Nephron progenitor cell (in vitro differentiated cells): ENCODE results near the gene PNPLA3.

Source experiments
- DNase-seq: peaks from one replicate; pipeline ENCODE4 v3.0.0; 2021
- H3K27ac Mint-ChIP-seq: 2 replicates; pipeline ENCODE4 v1.8.0; 2021; ENCODE audit warnings: mild to moderate bottlenecking, moderate library complexity, mixed read lengths
- H3K27me3 Mint-ChIP-seq: 2 replicates; pipeline ENCODE4 v1.8.0; 2021; ENCODE audit warnings: mild to moderate bottlenecking, low read depth, mixed read lengths; ENCODE audit not compliant: poor library complexity
- H3K36me3 Mint-ChIP-seq: 2 replicates; pipeline ENCODE4 v1.8.0; 2021; ENCODE audit warnings: low read depth, mixed read lengths
- H3K4me1 Mint-ChIP-seq: 2 replicates; pipeline ENCODE4 v1.8.0; 2021; ENCODE audit warnings: mixed read lengths
- H3K4me3 Mint-ChIP-seq: 2 replicates; pipeline ENCODE4 v1.8.0; 2021; ENCODE audit warnings: mild to moderate bottlenecking, moderate library complexity, mixed read lengths
- H3K9me3 Mint-ChIP-seq: 2 replicates; pipeline ENCODE4 v1.8.0; 2021; ENCODE audit warnings: mild to moderate bottlenecking, moderate library complexity, mixed read lengths
- TF ChIP-seq, protein P1 (sequence below): fragments of 200-600 bp; sonication (generic); IDR thresholded peaks from 2 replicates; pipeline ENCODE4 v1.5.0; 2021; ENCODE audit warnings: antibody characterized with exemption

The PNPLA3 gene

DNA sequence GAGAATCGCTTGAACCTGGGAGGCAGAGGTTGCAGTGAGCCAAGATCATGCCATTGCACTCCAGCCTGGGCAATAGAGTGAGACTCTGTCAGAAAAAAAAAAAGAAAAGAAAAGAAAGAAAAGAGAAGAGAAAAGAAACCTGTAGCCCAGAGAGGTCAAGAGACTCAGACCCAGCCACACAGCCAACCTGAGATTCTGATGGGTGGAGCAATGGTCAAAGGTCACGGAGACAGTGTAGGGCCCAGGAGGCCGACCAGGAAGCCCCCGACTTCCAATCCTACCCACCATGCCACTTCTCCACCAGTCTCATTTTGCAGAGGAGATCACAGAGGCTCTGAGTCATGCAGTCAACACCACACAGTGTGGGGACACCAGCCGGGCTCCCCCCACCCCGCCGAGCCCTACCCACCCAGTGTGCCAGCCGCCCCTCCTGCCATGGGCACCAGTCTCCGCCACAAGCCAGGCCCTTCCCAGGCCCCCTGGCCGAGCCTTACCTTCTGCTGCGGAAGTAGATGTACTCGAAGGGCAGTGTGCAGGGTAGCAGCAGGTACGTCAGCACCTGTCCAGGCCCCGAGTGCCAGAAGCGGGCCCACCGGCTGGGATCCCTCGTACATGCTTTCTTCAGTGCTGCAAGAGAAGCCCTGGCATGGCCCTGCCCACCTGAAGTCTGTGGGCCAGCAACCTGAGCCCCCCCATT is 39.7 kb upstream of the PNPLA3 start:
- TF ChIP-seq, protein P1, sequence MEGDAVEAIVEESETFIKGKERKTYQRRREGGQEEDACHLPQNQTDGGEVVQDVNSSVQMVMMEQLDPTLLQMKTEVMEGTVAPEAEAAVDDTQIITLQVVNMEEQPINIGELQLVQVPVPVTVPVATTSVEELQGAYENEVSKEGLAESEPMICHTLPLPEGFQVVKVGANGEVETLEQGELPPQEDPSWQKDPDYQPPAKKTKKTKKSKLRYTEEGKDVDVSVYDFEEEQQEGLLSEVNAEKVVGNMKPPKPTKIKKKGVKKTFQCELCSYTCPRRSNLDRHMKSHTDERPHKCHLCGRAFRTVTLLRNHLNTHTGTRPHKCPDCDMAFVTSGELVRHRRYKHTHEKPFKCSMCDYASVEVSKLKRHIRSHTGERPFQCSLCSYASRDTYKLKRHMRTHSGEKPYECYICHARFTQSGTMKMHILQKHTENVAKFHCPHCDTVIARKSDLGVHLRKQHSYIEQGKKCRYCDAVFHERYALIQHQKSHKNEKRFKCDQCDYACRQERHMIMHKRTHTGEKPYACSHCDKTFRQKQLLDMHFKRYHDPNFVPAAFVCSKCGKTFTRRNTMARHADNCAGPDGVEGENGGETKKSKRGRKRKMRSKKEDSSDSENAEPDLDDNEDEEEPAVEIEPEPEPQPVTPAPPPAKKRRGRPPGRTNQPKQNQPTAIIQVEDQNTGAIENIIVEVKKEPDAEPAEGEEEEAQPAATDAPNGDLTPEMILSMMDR = no peak
- no peaks in the 10 kb centered on the region for H3K9me3 Mint-ChIP-seq
- H3K36me3 Mint-ChIP-seq = no peaks in the 10 kb centered on the region
- no peak overlapping the region for H3K4me3 Mint-ChIP-seq
- no peak overlapping the region for H3K27ac Mint-ChIP-seq
- no peak for DNase-seq
- H3K27me3 Mint-ChIP-seq = peaks cover 38% of the 10 kb centered on the region
- H3K4me1 Mint-ChIP-seq = no peaks in the 10 kb centered on the region

DNA sequence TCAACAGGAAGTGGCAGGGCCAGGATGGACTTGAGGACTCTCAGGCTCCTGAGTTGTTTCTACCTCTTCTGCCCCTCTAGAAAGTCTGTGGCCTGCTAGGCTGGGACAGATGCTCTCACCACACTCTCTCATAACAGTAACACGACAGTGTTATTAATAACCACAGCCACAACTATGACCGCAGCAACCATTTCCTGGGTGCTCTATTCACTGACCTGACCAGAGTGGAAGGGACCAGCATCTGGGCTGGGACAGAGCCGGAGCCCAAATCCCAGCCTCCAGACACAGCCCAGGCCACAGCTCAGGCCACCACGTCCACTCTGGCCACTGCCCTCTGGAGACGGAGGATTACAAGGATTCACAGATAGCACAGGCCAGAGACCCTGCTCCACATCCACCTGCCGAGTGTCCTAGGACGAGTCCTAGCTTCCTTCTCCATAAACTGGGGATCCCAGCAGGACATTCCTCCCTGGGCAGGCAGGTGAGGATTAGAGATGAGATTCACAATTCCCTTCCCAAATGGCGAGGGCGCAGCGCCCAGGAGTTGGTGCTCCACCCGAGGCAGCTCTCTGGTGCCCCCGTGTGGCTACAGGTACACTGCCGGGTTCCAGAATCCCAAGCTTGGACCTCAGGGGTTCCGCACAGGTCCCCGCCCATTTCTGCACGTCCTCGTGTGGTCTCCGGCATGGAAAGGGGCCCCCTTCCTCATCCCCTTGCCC is 38.8 kb upstream of the PNPLA3 start:
- no peak overlapping the region for H3K27ac Mint-ChIP-seq
- H3K36me3 Mint-ChIP-seq = no peaks in the 10 kb centered on the region
- TF ChIP-seq, protein P1 = peak; percentile 79
- no peaks in the 10 kb centered on the region for H3K9me3 Mint-ChIP-seq
- peak; percentile 79 for DNase-seq
- H3K4me3 Mint-ChIP-seq = no peak overlapping the region
- H3K4me1 Mint-ChIP-seq = no peaks in the 10 kb centered on the region
- H3K27me3 Mint-ChIP-seq = peaks cover 47% of the 10 kb centered on the region

- Mint-ChIP-seq H3K27ac (no peak overlapping the region), H3K4me1 (no peaks in the 10 kb centered on the region), H3K4me3 (no peak overlapping the region), H3K27me3 (peaks cover 52% of the 10 kb centered on the region), H3K36me3 (no peaks in the 10 kb centered on the region), H3K9me3 (no peaks in the 10 kb centered on the region)
- TF ChIP-seq, protein P1 = no peak
- no peak for DNase-seq
These were observed 38.3 kb upstream of the PNPLA3 start for GRCh38 chr22:43885319-43885671.

GRCh38 chr22:43885786-43886185 is 37.8 kb upstream of the PNPLA3 start:
- H3K4me1 Mint-ChIP-seq = no peaks in the 10 kb centered on the region
- no peak overlapping the region for H3K27ac Mint-ChIP-seq
- DNase-seq = no peak
- H3K4me3 Mint-ChIP-seq = no peak overlapping the region
- TF ChIP-seq, protein P1 = no peak
- peaks cover 56% of the 10 kb centered on the region for H3K27me3 Mint-ChIP-seq
- no peaks in the 10 kb centered on the region for H3K36me3 Mint-ChIP-seq
- H3K9me3 Mint-ChIP-seq = no peaks in the 10 kb centered on the region

DNA sequence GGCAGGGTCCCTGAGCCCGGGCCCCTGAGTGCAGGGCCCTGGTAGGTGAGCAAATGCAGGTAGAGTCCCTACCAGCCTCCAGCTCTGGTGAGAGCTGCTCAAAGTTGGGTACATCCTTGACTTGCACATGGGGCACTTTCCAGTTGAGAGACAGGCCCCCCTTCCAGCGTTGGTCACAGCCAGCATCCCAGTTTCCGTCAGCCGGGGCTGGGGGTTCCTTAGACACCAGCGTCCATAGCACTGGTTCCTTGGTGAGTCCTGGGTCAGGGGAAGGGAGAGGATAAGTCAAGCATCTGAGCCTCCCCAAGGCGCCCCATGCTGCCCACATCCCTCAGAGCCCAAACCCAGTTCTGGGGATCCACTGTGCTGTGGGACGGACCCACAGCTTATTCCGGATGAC is 37.4 kb upstream of the PNPLA3 start:
- Mint-ChIP-seq H3K27ac (no peak overlapping the region), H3K4me1 (no peaks in the 10 kb centered on the region), H3K36me3 (no peaks in the 10 kb centered on the region), H3K9me3 (no peaks in the 10 kb centered on the region), H3K4me3 (no peak overlapping the region), H3K27me3 (peaks cover 56% of the 10 kb centered on the region)
- TF ChIP-seq, protein P1 = no peak
- DNase-seq = no peak

DNA sequence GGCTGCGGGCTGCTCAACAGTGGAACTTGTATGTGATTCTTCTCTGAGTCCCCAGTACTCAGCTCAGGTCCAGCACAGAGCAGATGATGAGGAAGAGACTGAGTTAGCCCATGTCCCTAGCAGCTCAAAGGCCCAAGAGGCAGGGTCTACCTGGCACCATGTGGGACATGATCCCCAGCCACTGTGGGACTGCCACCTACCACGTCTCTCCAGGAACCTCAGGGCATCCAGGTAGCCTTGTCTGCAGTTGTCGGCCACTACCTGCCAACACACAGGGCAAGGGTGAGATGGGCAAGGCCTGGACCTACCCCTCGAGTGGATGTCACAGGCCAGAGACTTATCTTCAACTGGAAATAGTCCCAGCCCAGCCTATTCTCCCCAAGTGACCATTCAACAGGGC is 36.2 kb upstream of the PNPLA3 start:
- Mint-ChIP-seq H3K27ac (no peak overlapping the region), H3K36me3 (no peaks in the 10 kb centered on the region), H3K27me3 (peaks cover 68% of the 10 kb centered on the region), H3K4me3 (no peak overlapping the region), H3K9me3 (no peaks in the 10 kb centered on the region), H3K4me1 (no peaks in the 10 kb centered on the region)
- no peak for DNase-seq
- TF ChIP-seq, protein P1 = no peak
